ENCODE results near the gene USP34.

Gene USP34

GRCh38 chr2:61253136-61253535 is 217.8 kb downstream of the USP34 start:
- H3K9ac ChIP-seq (ENCODE audit: low read depth, low read length): no peak overlapping the region
- H3K9me3 ChIP-seq (ENCODE audit: insufficient read depth, low read depth, low read length): no peaks in the 10 kb centered on the region
- H3K27ac ChIP-seq (ENCODE audit: low read length): no peak overlapping the region
- no peaks in the 10 kb centered on the region for H3K27me3 ChIP-seq (ENCODE audit: insufficient read depth, low read length)
- peaks cover 69% of the 10 kb centered on the region for H3K36me3 ChIP-seq (ENCODE audit: insufficient read depth, low read depth, low read length)
- no peaks in the 10 kb centered on the region for H3K4me1 ChIP-seq (ENCODE audit: insufficient read depth, low read length)
- H3K4me3 ChIP-seq (ENCODE audit: low read length): no peak overlapping the region

- Histone ChIP-seq H3K9ac (ENCODE audit: low read depth, low read length) (no peak overlapping the region), H3K4me1 (ENCODE audit: insufficient read depth, low read length) (no peaks in the 10 kb centered on the region), H3K9me3 (ENCODE audit: insufficient read depth, low read depth, low read length) (no peaks in the 10 kb centered on the region), H3K27me3 (ENCODE audit: insufficient read depth, low read length) (no peaks in the 10 kb centered on the region), H3K36me3 (ENCODE audit: insufficient read depth, low read depth, low read length) (peaks cover 69% of the 10 kb centered on the region), H3K27ac (ENCODE audit: low read length) (no peak overlapping the region), H3K4me3 (ENCODE audit: low read length) (no peak overlapping the region)
Observed at GRCh38 chr2:61252031-61252430, 218.9 kb downstream of the USP34 start.

GRCh38 chr2:61249521-61250071 is 221.3 kb downstream of the USP34 start:
- Histone ChIP-seq H3K4me1 (ENCODE audit: insufficient read depth, low read length) (no peaks in the 10 kb centered on the region), H3K9ac (ENCODE audit: low read depth, low read length) (no peak overlapping the region), H3K4me3 (ENCODE audit: low read length) (no peak overlapping the region), H3K27ac (ENCODE audit: low read length) (no peak overlapping the region), H3K9me3 (ENCODE audit: insufficient read depth, low read depth, low read length) (no peaks in the 10 kb centered on the region), H3K36me3 (ENCODE audit: insufficient read depth, low read depth, low read length) (peaks cover 66% of the 10 kb centered on the region), H3K27me3 (ENCODE audit: insufficient read depth, low read length) (no peaks in the 10 kb centered on the region)

GRCh38 chr2:61247204-61247812 is 223.6 kb downstream of the USP34 start:
- H3K4me3 ChIP-seq (ENCODE audit: low read length): no peak overlapping the region
- H3K9me3 ChIP-seq (ENCODE audit: insufficient read depth, low read depth, low read length): no peaks in the 10 kb centered on the region
- H3K9ac ChIP-seq (ENCODE audit: low read depth, low read length): no peak overlapping the region
- H3K4me1 ChIP-seq (ENCODE audit: insufficient read depth, low read length): no peaks in the 10 kb centered on the region; the same call in 1 of the 2 replicates
- H3K27me3 ChIP-seq (ENCODE audit: insufficient read depth, low read length): no peaks in the 10 kb centered on the region
- H3K27ac ChIP-seq (ENCODE audit: low read length): no peak overlapping the region
- peaks cover 62% of the 10 kb centered on the region for H3K36me3 ChIP-seq (ENCODE audit: insufficient read depth, low read depth, low read length)

GRCh38 chr2:61244694-61245093 is 226.2 kb downstream of the USP34 start:
- Histone ChIP-seq H3K9ac (ENCODE audit: low read depth, low read length) (no peak overlapping the region), H3K4me3 (ENCODE audit: low read length) (no peak overlapping the region), H3K36me3 (ENCODE audit: insufficient read depth, low read depth, low read length) (peaks cover 67% of the 10 kb centered on the region), H3K27ac (ENCODE audit: low read length) (no peak overlapping the region), H3K9me3 (ENCODE audit: insufficient read depth, low read depth, low read length) (no peaks in the 10 kb centered on the region), H3K27me3 (ENCODE audit: insufficient read depth, low read length) (no peaks in the 10 kb centered on the region), H3K4me1 (ENCODE audit: insufficient read depth, low read length) (no peaks in the 10 kb centered on the region; the same call in 1 of the 2 replicates)

GRCh38 chr2:61241266-61241665 is 229.6 kb downstream of the USP34 start:
- Histone ChIP-seq H3K4me1 (ENCODE audit: insufficient read depth, low read length) (no peaks in the 10 kb centered on the region; the same call in 1 of the 2 replicates), H3K27ac (ENCODE audit: low read length) (no peak overlapping the region), H3K9ac (ENCODE audit: low read depth, low read length) (no peak overlapping the region), H3K36me3 (ENCODE audit: insufficient read depth, low read depth, low read length) (peaks cover 46% of the 10 kb centered on the region), H3K27me3 (ENCODE audit: insufficient read depth, low read length) (no peaks in the 10 kb centered on the region), H3K4me3 (ENCODE audit: low read length) (no peak overlapping the region), H3K9me3 (ENCODE audit: insufficient read depth, low read depth, low read length) (no peaks in the 10 kb centered on the region)

GRCh38 chr2:61238219-61239012 is 232.5 kb downstream of the USP34 start:
- Histone ChIP-seq H3K27ac (ENCODE audit: low read length) (no peak overlapping the region), H3K27me3 (ENCODE audit: insufficient read depth, low read length) (no peaks in the 10 kb centered on the region), H3K36me3 (ENCODE audit: insufficient read depth, low read depth, low read length) (peaks cover 46% of the 10 kb centered on the region), H3K4me3 (ENCODE audit: low read length) (no peak overlapping the region), H3K9ac (ENCODE audit: low read depth, low read length) (no peak overlapping the region), H3K4me1 (ENCODE audit: insufficient read depth, low read length) (no peaks in the 10 kb centered on the region; the same call in 1 of the 2 replicates), H3K9me3 (ENCODE audit: insufficient read depth, low read depth, low read length) (no peaks in the 10 kb centered on the region)

GRCh38 chr2:61235716-61236115 is 235.2 kb downstream of the USP34 start:
- Histone ChIP-seq H3K9me3 (ENCODE audit: insufficient read depth, low read depth, low read length) (no peaks in the 10 kb centered on the region), H3K27ac (ENCODE audit: low read length) (no peak overlapping the region), H3K36me3 (ENCODE audit: insufficient read depth, low read depth, low read length) (peaks cover 60% of the 10 kb centered on the region), H3K27me3 (ENCODE audit: insufficient read depth, low read length) (no peaks in the 10 kb centered on the region), H3K4me1 (ENCODE audit: insufficient read depth, low read length) (no peaks in the 10 kb centered on the region), H3K4me3 (ENCODE audit: low read length) (no peak overlapping the region), H3K9ac (ENCODE audit: low read depth, low read length) (no peak overlapping the region)

- Histone ChIP-seq H3K36me3 (ENCODE audit: insufficient read depth, low read depth, low read length) (peaks cover 69% of the 10 kb centered on the region), H3K4me1 (ENCODE audit: insufficient read depth, low read length) (no peaks in the 10 kb centered on the region), H3K27me3 (ENCODE audit: insufficient read depth, low read length) (no peaks in the 10 kb centered on the region), H3K9me3 (ENCODE audit: insufficient read depth, low read depth, low read length) (no peaks in the 10 kb centered on the region), H3K27ac (ENCODE audit: low read length) (no peak overlapping the region), H3K4me3 (ENCODE audit: low read length) (no peak overlapping the region), H3K9ac (ENCODE audit: low read depth, low read length) (no peak overlapping the region)
Observed at GRCh38 chr2:61233581-61233980, 237.3 kb downstream of the USP34 start.

GRCh38 chr2:61229936-61230335 is 241.0 kb downstream of the USP34 start:
- Histone ChIP-seq H3K27me3 (ENCODE audit: insufficient read depth, low read length) (no peaks in the 10 kb centered on the region), H3K4me1 (ENCODE audit: insufficient read depth, low read length) (no peaks in the 10 kb centered on the region), H3K9me3 (ENCODE audit: insufficient read depth, low read depth, low read length) (no peaks in the 10 kb centered on the region), H3K36me3 (ENCODE audit: insufficient read depth, low read depth, low read length) (peaks cover 83% of the 10 kb centered on the region), H3K4me3 (ENCODE audit: low read length) (no peak overlapping the region), H3K27ac (ENCODE audit: low read length) (no peak overlapping the region), H3K9ac (ENCODE audit: low read depth, low read length) (no peak overlapping the region)

GRCh38 chr2:61222567-61222966 is 248.3 kb downstream of the USP34 start:
- peaks cover 79% of the 10 kb centered on the region for H3K36me3 ChIP-seq (ENCODE audit: insufficient read depth, low read depth, low read length)
- H3K9ac ChIP-seq (ENCODE audit: low read depth, low read length): no peak overlapping the region

GRCh38 chr2:61221819-61222218 is 249.1 kb downstream of the USP34 start:
- Histone ChIP-seq H3K4me3 (ENCODE audit: low read length) (no peak overlapping the region), H3K27me3 (ENCODE audit: insufficient read depth, low read length) (no peaks in the 10 kb centered on the region), H3K27ac (ENCODE audit: low read length) (no peak overlapping the region), H3K36me3 (ENCODE audit: insufficient read depth, low read depth, low read length) (peaks cover 78% of the 10 kb centered on the region), H3K9me3 (ENCODE audit: insufficient read depth, low read depth, low read length) (no peaks in the 10 kb centered on the region), H3K9ac (ENCODE audit: low read depth, low read length) (no peak overlapping the region), H3K4me1 (ENCODE audit: insufficient read depth, low read length) (no peaks in the 10 kb centered on the region)

More at GRCh38 chr2:61222567-61222966, 248.3 kb downstream of the USP34 start:
- Histone ChIP-seq H3K27ac (ENCODE audit: low read length) (no peak overlapping the region), H3K27me3 (ENCODE audit: insufficient read depth, low read length) (no peaks in the 10 kb centered on the region), H3K4me3 (ENCODE audit: low read length) (no peak overlapping the region), H3K9me3 (ENCODE audit: insufficient read depth, low read depth, low read length) (no peaks in the 10 kb centered on the region), H3K4me1 (ENCODE audit: insufficient read depth, low read length) (no peaks in the 10 kb centered on the region)

Data from iPS-20b (cell line).